Activated T-cell treated with anti-CD3 and anti-CD28 coated beads for 1 hour (primary cell): ENCODE results near the gene DACT2.
"Not testable (repeated sequence)": the region's sequence is repeated elsewhere in the genome, so short reads cannot be mapped to it uniquely, and the experiment has no call there.

Experiments used
- DNase-seq: peaks from one replicate; pipeline ENCODE4 v3.0.0-alpha.2; 2020; ENCODE audit warnings: low read depth

DACT2 gene

GRCh38 chr6:168303982-168304751 lies 15.4 kb downstream of the DACT2 start:
- DNase-seq, result no peak

GRCh38 chr6:168302534-168302933 lies 17.0 kb downstream of the DACT2 start:
- DNase-seq, result no peak

- no peak for DNase-seq
These were observed 17.8 kb downstream of the DACT2 start for GRCh38 chr6:168301648-168302398.

GRCh38 chr6:168300975-168301647 lies 18.5 kb downstream of the DACT2 start:
- no peak for DNase-seq

GRCh38 chr6:168299541-168300511 lies 19.8 kb downstream of the DACT2 start:
- no peak for DNase-seq

GRCh38 chr6:168297643-168298042 lies 21.9 kb downstream of the DACT2 start:
- DNase-seq, result no peak

- no peak for DNase-seq
These were observed 24.7 kb downstream of the DACT2 start for GRCh38 chr6:168294901-168295300.

- no peak for DNase-seq
These were observed 25.7 kb downstream of the DACT2 start for GRCh38 chr6:168293636-168294530.

GRCh38 chr6:168292826-168293225 lies 26.8 kb downstream of the DACT2 start:
- no peak for DNase-seq

GRCh38 chr6:168291450-168291849 lies 28.1 kb downstream of the DACT2 start:
- no peak for DNase-seq

GRCh38 chr6:168290095-168290494 lies 29.5 kb downstream of the DACT2 start:
- DNase-seq, result no peak

GRCh38 chr6:168289571-168289962 lies 30.0 kb downstream of the DACT2 start:
- no peak for DNase-seq

GRCh38 chr6:168288781-168289570 lies 30.6 kb downstream of the DACT2 start:
- DNase-seq, result no peak

- DNase-seq, result not testable (repeated sequence)
These were observed 32.1 kb downstream of the DACT2 start for GRCh38 chr6:168287460-168287859.

GRCh38 chr6:168286771-168287446 lies 32.7 kb downstream of the DACT2 start:
- DNase-seq, result not testable (repeated sequence)

GRCh38 chr6:168286116-168286515 lies 33.5 kb downstream of the DACT2 start:
- no peak for DNase-seq

- DNase-seq, result no peak
These were observed 34.1 kb downstream of the DACT2 start for GRCh38 chr6:168285456-168285855.

- no peak for DNase-seq
These were observed 35.4 kb downstream of the DACT2 start for GRCh38 chr6:168284187-168284586.

GRCh38 chr6:168283686-168284025 lies 35.9 kb downstream of the DACT2 start:
- DNase-seq, result no peak
